GM15510 (cell line): ENCODE measurements around the gene ANKK1.

Source experiments
- POLR2A ChIP-seq: IDR thresholded peaks from 3 replicates; pipeline ENCODE4 v1.6.1; 2011; ENCODE audit warnings: borderline replicate concordance; ENCODE audit not compliant: insufficient read length; ENCODE audit errors: extremely low read depth

ANKK1 gene

GRCh38 chr11:113417428-113417827 lies 29.8 kb downstream of the ANKK1 start:
- no peak for TF ChIP-seq POLR2A

- TF ChIP-seq POLR2A: no peak
These were observed 31.9 kb downstream of the ANKK1 start for GRCh38 chr11:113419454-113420003.

GRCh38 chr11:113420808-113421207 lies 33.2 kb downstream of the ANKK1 start:
- no peak for TF ChIP-seq POLR2A

- TF ChIP-seq POLR2A: no peak
These were observed 39.1 kb downstream of the ANKK1 start for GRCh38 chr11:113426686-113427085.

GRCh38 chr11:113431746-113432145 lies 44.2 kb downstream of the ANKK1 start:
- TF ChIP-seq POLR2A: no peak

- TF ChIP-seq POLR2A: no peak
These were observed 47.8 kb downstream of the ANKK1 start for GRCh38 chr11:113435190-113435968.

GRCh38 chr11:113436672-113437252 lies 49.2 kb downstream of the ANKK1 start:
- no peak for TF ChIP-seq POLR2A

GRCh38 chr11:113440816-113441215 lies 53.2 kb downstream of the ANKK1 start:
- TF ChIP-seq POLR2A: no peak

GRCh38 chr11:113444502-113445123 lies 57.0 kb downstream of the ANKK1 start:
- no peak for TF ChIP-seq POLR2A

GRCh38 chr11:113446112-113446511 lies 58.5 kb downstream of the ANKK1 start:
- no peak for TF ChIP-seq POLR2A

- no peak for TF ChIP-seq POLR2A
These were observed 59.4 kb downstream of the ANKK1 start for GRCh38 chr11:113446938-113447337.

- no peak for TF ChIP-seq POLR2A
These were observed 60.2 kb downstream of the ANKK1 start for GRCh38 chr11:113447621-113448315.

GRCh38 chr11:113448316-113448677 lies 60.7 kb downstream of the ANKK1 start:
- no peak for TF ChIP-seq POLR2A

GRCh38 chr11:113449743-113450142 lies 62.2 kb downstream of the ANKK1 start:
- TF ChIP-seq POLR2A: no peak
